Loucy (cell line): ENCODE data around the gene CIITA.

Source experiments
- EZH2phosphoT487 ChIP-seq: fragments of 200-600 bp; IDR thresholded peaks from 2 replicates; pipeline ENCODE4 v1.6.1; 2018; ENCODE audit warnings: antibody characterized with exemption, mild to moderate bottlenecking, moderate library complexity, borderline replicate concordance
- TF ChIP-seq, protein P1 (sequence below): fragments of 200-600 bp; sonication (generic); conservative IDR thresholded peaks from 2 replicates; pipeline ENCODE4 v1.5.1; 2014; ENCODE audit warnings: mild to moderate bottlenecking, antibody characterized with exemption, low read length

DNA sequence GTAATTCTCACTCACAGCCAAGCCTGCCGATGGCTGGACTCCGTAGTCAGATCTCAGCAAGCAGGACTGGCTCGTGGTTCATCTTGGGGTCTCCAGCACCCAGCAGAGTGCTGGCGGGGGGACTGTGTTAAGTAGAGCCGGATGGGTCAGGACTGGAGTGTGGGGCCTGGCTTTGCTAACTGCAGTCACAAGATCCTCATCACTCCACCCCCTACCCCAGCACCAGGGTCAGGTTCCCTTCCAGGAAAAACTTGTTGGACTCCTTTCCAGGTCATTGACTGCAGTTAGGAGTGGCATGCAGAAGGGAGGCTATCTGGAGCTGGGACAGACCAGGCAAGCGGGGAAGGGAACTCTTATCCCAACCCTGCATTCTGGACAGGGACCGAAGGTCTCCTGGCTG is 6.0 kb downstream of the CIITA start:
- TF ChIP-seq, protein P1, sequence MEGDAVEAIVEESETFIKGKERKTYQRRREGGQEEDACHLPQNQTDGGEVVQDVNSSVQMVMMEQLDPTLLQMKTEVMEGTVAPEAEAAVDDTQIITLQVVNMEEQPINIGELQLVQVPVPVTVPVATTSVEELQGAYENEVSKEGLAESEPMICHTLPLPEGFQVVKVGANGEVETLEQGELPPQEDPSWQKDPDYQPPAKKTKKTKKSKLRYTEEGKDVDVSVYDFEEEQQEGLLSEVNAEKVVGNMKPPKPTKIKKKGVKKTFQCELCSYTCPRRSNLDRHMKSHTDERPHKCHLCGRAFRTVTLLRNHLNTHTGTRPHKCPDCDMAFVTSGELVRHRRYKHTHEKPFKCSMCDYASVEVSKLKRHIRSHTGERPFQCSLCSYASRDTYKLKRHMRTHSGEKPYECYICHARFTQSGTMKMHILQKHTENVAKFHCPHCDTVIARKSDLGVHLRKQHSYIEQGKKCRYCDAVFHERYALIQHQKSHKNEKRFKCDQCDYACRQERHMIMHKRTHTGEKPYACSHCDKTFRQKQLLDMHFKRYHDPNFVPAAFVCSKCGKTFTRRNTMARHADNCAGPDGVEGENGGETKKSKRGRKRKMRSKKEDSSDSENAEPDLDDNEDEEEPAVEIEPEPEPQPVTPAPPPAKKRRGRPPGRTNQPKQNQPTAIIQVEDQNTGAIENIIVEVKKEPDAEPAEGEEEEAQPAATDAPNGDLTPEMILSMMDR = no peak
- no peak for TF ChIP-seq EZH2phosphoT487
